Measurements from ENCODE around the gene DLGAP1.

DNA sequence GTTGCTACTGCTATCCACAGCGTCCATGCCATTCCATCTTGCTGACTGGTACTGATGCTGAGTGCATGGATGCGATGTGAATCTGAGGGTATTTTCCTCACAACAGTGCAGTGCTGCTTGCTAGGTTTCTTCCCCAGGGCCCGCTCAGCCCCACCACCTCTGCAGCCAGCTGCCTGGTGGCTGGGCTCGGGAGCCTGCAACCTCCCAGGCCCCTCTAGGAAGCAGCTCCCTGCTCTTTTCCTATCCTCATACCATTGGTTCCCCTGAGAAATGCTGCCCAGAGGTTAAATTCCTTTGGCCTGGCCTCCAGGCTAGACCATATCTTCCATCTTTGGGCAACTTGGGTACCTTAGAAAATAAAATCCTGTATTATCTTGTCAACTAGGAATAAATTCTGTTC is 591.5 kb downstream of the DLGAP1 start:
- TF ChIP-seq POLR2A (IDR thresholded peaks at IDR 0.05; ENCODE audit: low read length) (no peak), GATA1 (IDR thresholded peaks at IDR 0.05; ENCODE audit: low read depth, low read length) (no peak)

Measured in erythroblast (primary cell).